C4-2B (cell line): ENCODE results near the gene C4B.

Experiments used
- ZFX ChIP-seq: fragments of 450-650 bp; IDR thresholded peaks from 2 replicates; pipeline ENCODE4 v1.6.1; 2017
- TF ChIP-seq, protein P1 (sequence below): fragments of 450-650 bp; conservative IDR thresholded peaks from 2 replicates; pipeline ENCODE4 v1.5.1; 2017; ENCODE audit warnings: mild to moderate bottlenecking

DNA sequence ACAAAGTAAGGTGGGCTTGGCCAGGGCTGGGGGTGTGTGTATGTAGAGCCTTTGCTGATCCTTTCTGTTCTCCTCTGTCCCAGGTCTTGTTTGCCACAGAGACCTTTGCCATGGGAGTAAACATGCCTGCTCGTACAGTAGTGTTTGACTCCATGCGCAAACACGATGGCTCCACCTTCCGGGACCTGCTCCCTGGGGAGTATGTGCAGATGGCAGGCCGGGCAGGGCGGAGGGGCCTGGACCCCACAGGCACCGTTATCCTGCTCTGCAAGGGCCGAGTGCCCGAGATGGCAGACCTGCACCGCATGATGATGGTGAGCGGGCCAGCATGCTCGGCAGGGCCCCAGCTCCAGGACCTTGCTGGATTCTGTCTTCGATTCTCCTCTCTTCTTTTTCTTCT lies 48.9 kb upstream of the C4B start:
- no peak for TF ChIP-seq ZFX
- TF ChIP-seq, protein P1, sequence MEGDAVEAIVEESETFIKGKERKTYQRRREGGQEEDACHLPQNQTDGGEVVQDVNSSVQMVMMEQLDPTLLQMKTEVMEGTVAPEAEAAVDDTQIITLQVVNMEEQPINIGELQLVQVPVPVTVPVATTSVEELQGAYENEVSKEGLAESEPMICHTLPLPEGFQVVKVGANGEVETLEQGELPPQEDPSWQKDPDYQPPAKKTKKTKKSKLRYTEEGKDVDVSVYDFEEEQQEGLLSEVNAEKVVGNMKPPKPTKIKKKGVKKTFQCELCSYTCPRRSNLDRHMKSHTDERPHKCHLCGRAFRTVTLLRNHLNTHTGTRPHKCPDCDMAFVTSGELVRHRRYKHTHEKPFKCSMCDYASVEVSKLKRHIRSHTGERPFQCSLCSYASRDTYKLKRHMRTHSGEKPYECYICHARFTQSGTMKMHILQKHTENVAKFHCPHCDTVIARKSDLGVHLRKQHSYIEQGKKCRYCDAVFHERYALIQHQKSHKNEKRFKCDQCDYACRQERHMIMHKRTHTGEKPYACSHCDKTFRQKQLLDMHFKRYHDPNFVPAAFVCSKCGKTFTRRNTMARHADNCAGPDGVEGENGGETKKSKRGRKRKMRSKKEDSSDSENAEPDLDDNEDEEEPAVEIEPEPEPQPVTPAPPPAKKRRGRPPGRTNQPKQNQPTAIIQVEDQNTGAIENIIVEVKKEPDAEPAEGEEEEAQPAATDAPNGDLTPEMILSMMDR, result no peak
